OCI-LY1 (cell line): ENCODE measurements around the gene ENOSF1.

Experiments
- H2AFZ ChIP-seq: fragments of 200-600 bp; sonication (generic), shearing (Covaris generic); 2 replicates; pipeline ENCODE4 v1.6.0; 2014; ENCODE audit warnings: antibody characterized with exemption, mild to moderate bottlenecking, low read length
- H3F3A ChIP-seq: fragments of 200-600 bp; sonication (generic), shearing (Covaris generic); 2 replicates; pipeline ENCODE4 v1.6.0; 2014; ENCODE audit warnings: mild to moderate bottlenecking, antibody characterized with exemption, low read length, moderate library complexity; ENCODE audit not compliant: insufficient read depth
- H3K27ac ChIP-seq: fragments of 200-600 bp; sonication (generic); 2 replicates; pipeline ENCODE4 v1.5.1; 2014; ENCODE audit warnings: low read length, mixed run types, mild to moderate bottlenecking, low read depth; ENCODE audit not compliant: poor library complexity, severe bottlenecking
- H3K27me3 ChIP-seq: fragments of 200-600 bp; sonication (generic); 2 replicates; pipeline ENCODE4 v1.6.0; 2014; ENCODE audit warnings: antibody characterized with exemption, mild to moderate bottlenecking, low read length, moderate library complexity; ENCODE audit not compliant: insufficient read depth
- H3K36me3 ChIP-seq: fragments of 200-600 bp; sonication (generic); 2 replicates; pipeline ENCODE4 v1.6.1; 2014; ENCODE audit warnings: mild to moderate bottlenecking, antibody characterized with exemption, low read length, moderate library complexity, mixed read lengths; ENCODE audit not compliant: insufficient read depth
- H3K4me1 ChIP-seq: fragments of 200-600 bp; sonication (generic); 2 replicates; pipeline ENCODE4 v1.5.1; 2014; ENCODE audit warnings: mild to moderate bottlenecking, low read length, moderate library complexity; ENCODE audit not compliant: insufficient read depth, severe bottlenecking
- H3K4me2 ChIP-seq: fragments of 200-600 bp; sonication (generic), shearing (Covaris generic); 2 replicates; pipeline ENCODE4 v1.6.1; 2014; ENCODE audit warnings: low read length
- H3K4me3 ChIP-seq: fragments of 200-600 bp; sonication (generic); 2 replicates; pipeline ENCODE4 v1.5.1; 2014; ENCODE audit warnings: low read length, low read depth, mild to moderate bottlenecking, mixed read lengths; ENCODE audit not compliant: poor library complexity, severe bottlenecking
- H3K79me2 ChIP-seq: fragments of 200-600 bp; shearing (Covaris generic); 2 replicates; pipeline ENCODE4 v1.6.1; 2016; ENCODE audit warnings: mixed run types, low read length, mixed read lengths; ENCODE audit not compliant: insufficient read depth
- H3K9ac ChIP-seq: fragments of 200-600 bp; sonication (generic), shearing (Covaris generic); 2 replicates; pipeline ENCODE4 v1.6.1; 2014; ENCODE audit warnings: mild to moderate bottlenecking, low read length, mixed read lengths
- H3K9me2 ChIP-seq: fragments of 200-600 bp; sonication (generic), shearing (Covaris generic); 2 replicates; pipeline ENCODE4 v1.6.1; 2014; ENCODE audit warnings: low read depth, mild to moderate bottlenecking, low read length, mixed read lengths
- H3K9me3 ChIP-seq: fragments of 200-600 bp; shearing (Covaris generic); 2 replicates; pipeline ENCODE4 v1.6.1; 2014; ENCODE audit warnings: low read length, mixed read lengths
- H4K20me1 ChIP-seq: fragments of 200-600 bp; sonication (generic), shearing (Covaris generic); 2 replicates; pipeline ENCODE4 v1.6.0; 2016; ENCODE audit warnings: mild to moderate bottlenecking, low read length; ENCODE audit not compliant: insufficient read depth
- CTCF ChIP-seq: fragments of 200-600 bp; sonication (generic), shearing (Covaris generic); IDR thresholded peaks from 2 replicates; pipeline ENCODE4 v1.5.1; 2017; ENCODE audit warnings: mild to moderate bottlenecking, antibody characterized with exemption, low read length, moderate library complexity, mixed read lengths
- EZH2 ChIP-seq: fragments of 200-600 bp; sonication (generic), shearing (Covaris generic); IDR thresholded peaks from 2 replicates; pipeline ENCODE4 v1.8.0; 2017; ENCODE audit warnings: borderline replicate concordance, mixed run types, mild to moderate bottlenecking, antibody characterized with exemption, low read length, moderate library complexity, mixed read lengths

Gene ENOSF1

GRCh38 chr18:681985-682384 lies 30.4 kb downstream of the ENOSF1 start:
- Histone ChIP-seq H3K27me3 (no peaks in the 10 kb centered on the region), H3K4me2 (no peak overlapping the region), H3K9me3 (no peaks in the 10 kb centered on the region), H3K4me1 (no peaks in the 10 kb centered on the region), H3K9me2 (no peaks in the 10 kb centered on the region), H3F3A (no peaks in the 10 kb centered on the region), H3K9ac (no peak overlapping the region), H3K4me3 (no peak overlapping the region), H3K79me2 (no peaks in the 10 kb centered on the region), H3K27ac (no peak overlapping the region), H4K20me1 (no peaks in the 10 kb centered on the region), H2AFZ (no peak overlapping the region), H3K36me3 (no peaks in the 10 kb centered on the region)
- TF ChIP-seq EZH2 = no peak
- no peak for TF ChIP-seq CTCF

- no peaks in the 10 kb centered on the region for H4K20me1 ChIP-seq
- no peaks in the 10 kb centered on the region for H3K36me3 ChIP-seq
- TF ChIP-seq CTCF (no peak), EZH2 (no peak)
- no peaks in the 10 kb centered on the region for H3K27me3 ChIP-seq
- no peaks in the 10 kb centered on the region for H3K79me2 ChIP-seq
- H2AFZ ChIP-seq = no peak overlapping the region
- H3K27ac ChIP-seq = no peak overlapping the region
- no peaks in the 10 kb centered on the region for H3K9me3 ChIP-seq
- no peaks in the 10 kb centered on the region for H3K9me2 ChIP-seq
- H3K9ac ChIP-seq = no peak overlapping the region
- no peak overlapping the region for H3K4me2 ChIP-seq
- no peaks in the 10 kb centered on the region for H3K4me1 ChIP-seq
- no peaks in the 10 kb centered on the region for H3F3A ChIP-seq
- no peak overlapping the region for H3K4me3 ChIP-seq
Measured at GRCh38 chr18:680392-680791, 32.0 kb downstream of the ENOSF1 start.

- no peaks in the 10 kb centered on the region for H3F3A ChIP-seq
- H2AFZ ChIP-seq = no peak overlapping the region
- no peaks in the 10 kb centered on the region for H3K9me3 ChIP-seq
- H3K27me3 ChIP-seq = no peaks in the 10 kb centered on the region
- no peaks in the 10 kb centered on the region for H4K20me1 ChIP-seq
- no peaks in the 10 kb centered on the region for H3K4me1 ChIP-seq
- no peaks in the 10 kb centered on the region for H3K9me2 ChIP-seq
- H3K4me2 ChIP-seq = no peak overlapping the region
- no peak overlapping the region for H3K27ac ChIP-seq
- no peaks in the 10 kb centered on the region for H3K79me2 ChIP-seq
- TF ChIP-seq EZH2 (no peak), CTCF (no peak)
- H3K9ac ChIP-seq = no peak overlapping the region
- H3K36me3 ChIP-seq = peaks cover 5% of the 10 kb centered on the region; the same call in 1 of the 2 replicates
- no peak overlapping the region for H3K4me3 ChIP-seq
Measured at GRCh38 chr18:679516-679915, 32.9 kb downstream of the ENOSF1 start.
